SK-N-SH treated with all-trans-retinoic acid at 6 μM for 48 hours (cell line): ENCODE data around the gene SLFNL1.

Source experiments
- CREB5 ChIP-seq: fragments of 250-450 bp; sonication (Bioruptor Pico); IDR thresholded peaks from 2 replicates; pipeline ENCODE4 v1.5.1; 2020; ENCODE audit warnings: low read depth, mild to moderate bottlenecking, moderate library complexity
- PATZ1 ChIP-seq: fragments of 250-450 bp; sonication (Bioruptor Pico); IDR thresholded peaks from 2 replicates; pipeline ENCODE4 v1.8.0; 2020; ENCODE audit warnings: mild to moderate bottlenecking, moderate library complexity, borderline replicate concordance
- TOX ChIP-seq: fragments of 250-450 bp; sonication (Bioruptor Pico); IDR thresholded peaks from 2 replicates; pipeline ENCODE4 v1.8.0; 2021; ENCODE audit warnings: mild to moderate bottlenecking, moderate library complexity, borderline replicate concordance

- TF ChIP-seq TOX (CRISPR knock-in tag) = no peak
- TF ChIP-seq CREB5 = no peak
- TF ChIP-seq PATZ1 (CRISPR knock-in tag) = no peak
Observed at GRCh38 chr1:41021526-41022308, at the start of gene SLFNL1.
